HL-60 (cell line): ENCODE data around the gene NAA10.

Source experiments
- DNase-seq, 2 experiments: peaks; one replicate each; pipeline ENCODE4 v3.0.0-alpha.2; 2010 to 2020; ENCODE audit warnings: low read depth in 1 of 2, low spot score in 1 of 2
- H3K27ac ChIP-seq: fragments of 250-450 bp; sonication (Bioruptor Pico); replicated peaks from 2 replicates; pipeline ENCODE4 v1.5.1; 2020; ENCODE audit warnings: mild to moderate bottlenecking, moderate library complexity
- H3K27me3 ChIP-seq: fragments of 250-450 bp; sonication (Bioruptor Pico); 2 replicates; pipeline ENCODE4 v1.5.1; 2021; ENCODE audit warnings: mild to moderate bottlenecking, moderate library complexity; ENCODE audit not compliant: insufficient read depth, poor library complexity, severe bottlenecking
- H3K4me3 ChIP-seq: replicated peaks from 2 replicates; pipeline ENCODE4 v1.5.1; 2011; ENCODE audit warnings: mild to moderate bottlenecking, control low read depth, low read length; ENCODE audit not compliant: insufficient read depth
- GABPA ChIP-seq: IDR thresholded peaks from 2 replicates; pipeline ENCODE4 v1.6.1; 2012; ENCODE audit warnings: low read depth
- POLR2AphosphoS5 ChIP-seq: IDR thresholded peaks from 2 replicates; pipeline ENCODE4 v1.6.1; 2012; ENCODE audit warnings: low read depth
- SPI1 ChIP-seq: IDR thresholded peaks from 2 replicates; pipeline ENCODE4 v1.6.1; 2012; ENCODE audit warnings: low read depth, mild to moderate bottlenecking, borderline replicate concordance
- TF ChIP-seq, protein P1 (sequence below): IDR thresholded peaks from 2 replicates; pipeline ENCODE4 v1.6.1; 2012; ENCODE audit warnings: low read depth; ENCODE audit not compliant: insufficient replicate concordance
- TF ChIP-seq, protein P2 (sequence below): IDR thresholded peaks from one replicate; pipeline ENCODE4 v1.5.1; 2011; ENCODE audit warnings: low read length, control low read depth, inconsistent platforms; ENCODE audit not compliant: insufficient read depth

The NAA10 gene

DNA sequence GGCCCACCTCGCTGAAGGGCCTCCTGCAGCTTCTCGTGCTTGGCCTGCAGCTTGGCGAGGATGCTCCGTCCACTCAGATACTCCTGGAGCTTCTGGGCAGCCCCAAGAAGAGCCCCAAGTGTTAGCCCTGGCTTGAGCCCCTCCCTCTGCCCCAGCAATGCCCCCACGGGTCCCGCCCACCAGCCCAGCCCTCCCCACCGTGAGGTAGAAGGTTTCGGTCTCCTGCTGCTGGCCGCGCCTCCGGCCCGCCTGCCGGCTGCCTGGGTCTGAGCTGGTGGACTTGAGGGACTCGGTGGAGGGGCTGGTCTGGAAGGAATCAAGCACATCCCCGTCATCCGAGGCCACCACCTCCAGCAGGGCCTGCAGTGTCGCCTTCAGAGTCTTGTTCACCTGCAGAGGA lies 21.6 kb downstream of the NAA10 start:
- H3K27me3 ChIP-seq, result no peaks in the 10 kb centered on the region
- H3K27ac ChIP-seq, result no peak overlapping the region
- TF ChIP-seq, protein P1, sequence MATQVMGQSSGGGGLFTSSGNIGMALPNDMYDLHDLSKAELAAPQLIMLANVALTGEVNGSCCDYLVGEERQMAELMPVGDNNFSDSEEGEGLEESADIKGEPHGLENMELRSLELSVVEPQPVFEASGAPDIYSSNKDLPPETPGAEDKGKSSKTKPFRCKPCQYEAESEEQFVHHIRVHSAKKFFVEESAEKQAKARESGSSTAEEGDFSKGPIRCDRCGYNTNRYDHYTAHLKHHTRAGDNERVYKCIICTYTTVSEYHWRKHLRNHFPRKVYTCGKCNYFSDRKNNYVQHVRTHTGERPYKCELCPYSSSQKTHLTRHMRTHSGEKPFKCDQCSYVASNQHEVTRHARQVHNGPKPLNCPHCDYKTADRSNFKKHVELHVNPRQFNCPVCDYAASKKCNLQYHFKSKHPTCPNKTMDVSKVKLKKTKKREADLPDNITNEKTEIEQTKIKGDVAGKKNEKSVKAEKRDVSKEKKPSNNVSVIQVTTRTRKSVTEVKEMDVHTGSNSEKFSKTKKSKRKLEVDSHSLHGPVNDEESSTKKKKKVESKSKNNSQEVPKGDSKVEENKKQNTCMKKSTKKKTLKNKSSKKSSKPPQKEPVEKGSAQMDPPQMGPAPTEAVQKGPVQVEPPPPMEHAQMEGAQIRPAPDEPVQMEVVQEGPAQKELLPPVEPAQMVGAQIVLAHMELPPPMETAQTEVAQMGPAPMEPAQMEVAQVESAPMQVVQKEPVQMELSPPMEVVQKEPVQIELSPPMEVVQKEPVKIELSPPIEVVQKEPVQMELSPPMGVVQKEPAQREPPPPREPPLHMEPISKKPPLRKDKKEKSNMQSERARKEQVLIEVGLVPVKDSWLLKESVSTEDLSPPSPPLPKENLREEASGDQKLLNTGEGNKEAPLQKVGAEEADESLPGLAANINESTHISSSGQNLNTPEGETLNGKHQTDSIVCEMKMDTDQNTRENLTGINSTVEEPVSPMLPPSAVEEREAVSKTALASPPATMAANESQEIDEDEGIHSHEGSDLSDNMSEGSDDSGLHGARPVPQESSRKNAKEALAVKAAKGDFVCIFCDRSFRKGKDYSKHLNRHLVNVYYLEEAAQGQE, result no peak
- TF ChIP-seq GABPA (no peak), POLR2AphosphoS5 (no peak), SPI1 (no peak)
- TF ChIP-seq, protein P2, sequence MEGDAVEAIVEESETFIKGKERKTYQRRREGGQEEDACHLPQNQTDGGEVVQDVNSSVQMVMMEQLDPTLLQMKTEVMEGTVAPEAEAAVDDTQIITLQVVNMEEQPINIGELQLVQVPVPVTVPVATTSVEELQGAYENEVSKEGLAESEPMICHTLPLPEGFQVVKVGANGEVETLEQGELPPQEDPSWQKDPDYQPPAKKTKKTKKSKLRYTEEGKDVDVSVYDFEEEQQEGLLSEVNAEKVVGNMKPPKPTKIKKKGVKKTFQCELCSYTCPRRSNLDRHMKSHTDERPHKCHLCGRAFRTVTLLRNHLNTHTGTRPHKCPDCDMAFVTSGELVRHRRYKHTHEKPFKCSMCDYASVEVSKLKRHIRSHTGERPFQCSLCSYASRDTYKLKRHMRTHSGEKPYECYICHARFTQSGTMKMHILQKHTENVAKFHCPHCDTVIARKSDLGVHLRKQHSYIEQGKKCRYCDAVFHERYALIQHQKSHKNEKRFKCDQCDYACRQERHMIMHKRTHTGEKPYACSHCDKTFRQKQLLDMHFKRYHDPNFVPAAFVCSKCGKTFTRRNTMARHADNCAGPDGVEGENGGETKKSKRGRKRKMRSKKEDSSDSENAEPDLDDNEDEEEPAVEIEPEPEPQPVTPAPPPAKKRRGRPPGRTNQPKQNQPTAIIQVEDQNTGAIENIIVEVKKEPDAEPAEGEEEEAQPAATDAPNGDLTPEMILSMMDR, result no peak
- H3K4me3 ChIP-seq, result no peak overlapping the region
- DNase-seq, result peak in 1 of 2 experiments; percentile 10

DNA sequence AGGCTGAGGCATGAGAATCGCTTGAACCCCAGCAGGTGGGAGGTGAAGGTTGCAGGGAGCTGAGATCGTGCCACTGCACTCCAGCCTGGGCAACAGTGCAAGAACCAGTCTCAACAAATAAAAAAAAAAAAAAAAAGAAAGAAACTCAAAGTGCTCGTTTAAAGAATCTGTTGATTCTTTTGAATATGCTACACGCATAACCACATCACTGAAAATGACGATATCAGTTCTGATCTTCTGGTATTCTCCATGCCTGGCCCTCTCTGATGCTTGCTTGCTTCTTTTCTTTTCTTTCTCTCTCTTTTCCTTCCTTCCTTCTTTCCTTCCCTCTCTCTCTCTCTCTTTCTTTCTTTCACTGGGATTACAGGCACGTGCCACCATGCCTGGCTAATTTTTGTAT lies 23.0 kb downstream of the NAA10 start:
- TF ChIP-seq SPI1 (no peak), GABPA (no peak), POLR2AphosphoS5 (no peak)
- TF ChIP-seq, protein P2, result no peak
- TF ChIP-seq, protein P1, result no peak
- Histone ChIP-seq H3K27me3 (no peaks in the 10 kb centered on the region), H3K27ac (no peak overlapping the region), H3K4me3 (no peak overlapping the region)
- DNase-seq, result no peak

DNA sequence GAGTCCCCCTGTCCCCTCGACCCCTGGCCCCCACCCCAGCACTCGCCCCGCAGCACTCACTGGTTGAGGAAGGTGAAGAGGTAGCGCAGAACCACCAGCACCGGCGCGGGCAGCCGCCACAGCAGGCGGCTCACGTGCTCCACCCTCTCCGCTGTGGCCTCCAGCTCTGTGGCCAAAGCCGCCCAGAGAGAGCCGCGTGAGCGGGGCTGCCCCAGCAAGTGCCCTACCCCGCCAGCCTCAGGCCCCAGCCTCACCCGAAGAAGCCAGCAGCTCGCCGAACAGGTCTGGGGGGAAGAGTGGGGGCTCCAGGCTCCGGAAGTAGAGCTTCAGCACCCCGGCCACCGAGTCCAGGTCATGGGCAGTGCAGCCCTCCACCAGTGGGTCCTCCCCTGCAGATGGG lies 24.4 kb downstream of the NAA10 start:
- H3K27me3 ChIP-seq, result no peaks in the 10 kb centered on the region
- no peak for TF ChIP-seq POLR2AphosphoS5
- TF ChIP-seq GABPA, result no peak
- TF ChIP-seq, protein P1, result no peak
- no peak for TF ChIP-seq SPI1
- TF ChIP-seq, protein P2, result no peak
- DNase-seq, result peak in 1 of 2 experiments; percentile 10
- H3K4me3 ChIP-seq, result no peak overlapping the region
- no peak overlapping the region for H3K27ac ChIP-seq
